Common myeloid progenitor, CD34-positive (primary cell): ENCODE measurements around the gene AHNAK2.
A peak's percentile ranks its signal among the peaks of the same experiment; 100 is the strongest.

Experiments
- CTCF ChIA-PET: fragments of 350-600 bp; sonication (Branson Sonifier 250); formaldehyde crosslinking; loops from one replicate; lab custom pipeline; 2021; ENCODE audit warnings: antibody characterized with exemption; lab: Charles Lee
- POLR2A ChIA-PET: fragments of 350-600 bp; sonication (Branson Sonifier 250); formaldehyde crosslinking; loops from one replicate; lab custom pipeline; 2021; ENCODE audit warnings: antibody characterized with exemption; lab: Charles Lee
- DNase-seq, 3 donors: peaks; one replicate each; pipeline versions ENCODE4 v3.0.0 to v3.0.0-alpha.2; 2013
- H3K27ac ChIP-seq, 2 experiments: 1 replicate in 1 of 2; 2 replicates in 1 of 2; pipeline ENCODE4 v1.7.0; 2013; ENCODE audit warnings: inconsistent platforms in 2 of 2, low read length in 2 of 2, mild to moderate bottlenecking in 2 of 2, low read depth in 1 of 2, moderate library complexity in 1 of 2; ENCODE audit not compliant: severe bottlenecking in 2 of 2, insufficient read depth in 1 of 2, poor library complexity in 1 of 2
- H3K27me3 ChIP-seq, 5 experiments: replicated peaks in 2 of 5; 1 replicate in 3 of 5; 2 replicates in 2 of 5; pipeline versions ENCODE4 v1.6.1 to v1.7.0; 2013; ENCODE audit warnings: low read length in 4 of 5, mild to moderate bottlenecking in 2 of 5, moderate library complexity in 2 of 5, inconsistent platforms in 1 of 5; ENCODE audit not compliant: insufficient read depth in 5 of 5, control insufficient read depth in 4 of 5
- H3K36me3 ChIP-seq, 4 experiments: 1 replicate in 2 of 4; 2 replicates in 2 of 4; pipeline versions ENCODE4 v1.6.1 to v1.7.0; 2013; ENCODE audit warnings: low read length in 3 of 4, control low read depth in 1 of 4, mild to moderate bottlenecking in 1 of 4; ENCODE audit not compliant: control insufficient read depth in 4 of 4, insufficient read depth in 4 of 4
- H3K4me1 ChIP-seq, 4 experiments: 1 replicate in 3 of 4; 2 replicates in 1 of 4; pipeline versions ENCODE4 v1.6.1 to v1.7.1; 2013; ENCODE audit warnings: low read length in 3 of 4, mild to moderate bottlenecking in 3 of 4, control low read depth in 1 of 4, inconsistent platforms in 1 of 4, moderate library complexity in 1 of 4; ENCODE audit not compliant: control insufficient read depth in 4 of 4, insufficient read depth in 4 of 4; ENCODE audit errors: control extremely low read depth in 1 of 4
- H3K4me3 ChIP-seq, 7 experiments: 1 replicate in 4 of 7; 2 replicates in 3 of 7; pipeline versions ENCODE4 v1.5.1 to v1.7.0; 2013; ENCODE audit warnings: mild to moderate bottlenecking in 7 of 7, low read length in 6 of 7, moderate library complexity in 6 of 7, inconsistent platforms in 2 of 7, low read depth in 2 of 7, control low read depth in 1 of 7; ENCODE audit not compliant: insufficient read depth in 4 of 7, control insufficient read depth in 1 of 7; ENCODE audit errors: extremely low read depth in 1 of 7
- H3K9me3 ChIP-seq, 5 experiments: 1 replicate in 4 of 5; 2 replicates in 1 of 5; pipeline versions ENCODE4 v1.6.1 to v1.7.1; 2013; ENCODE audit warnings: low read length in 4 of 5, mild to moderate bottlenecking in 2 of 5, inconsistent platforms in 1 of 5, low read depth in 1 of 5, moderate library complexity in 1 of 5; ENCODE audit not compliant: control insufficient read depth in 4 of 5, insufficient read depth in 2 of 5; ENCODE audit errors: control extremely low read depth in 1 of 5
- WGBS: methylation state at CpG from one replicate; pipeline ENCODE4 v1.1.5; 2013; ENCODE audit not compliant: insufficient coverage; 5-methylcytosine and 5-hydroxymethylcytosine counted together

AHNAK2 gene

DNA sequence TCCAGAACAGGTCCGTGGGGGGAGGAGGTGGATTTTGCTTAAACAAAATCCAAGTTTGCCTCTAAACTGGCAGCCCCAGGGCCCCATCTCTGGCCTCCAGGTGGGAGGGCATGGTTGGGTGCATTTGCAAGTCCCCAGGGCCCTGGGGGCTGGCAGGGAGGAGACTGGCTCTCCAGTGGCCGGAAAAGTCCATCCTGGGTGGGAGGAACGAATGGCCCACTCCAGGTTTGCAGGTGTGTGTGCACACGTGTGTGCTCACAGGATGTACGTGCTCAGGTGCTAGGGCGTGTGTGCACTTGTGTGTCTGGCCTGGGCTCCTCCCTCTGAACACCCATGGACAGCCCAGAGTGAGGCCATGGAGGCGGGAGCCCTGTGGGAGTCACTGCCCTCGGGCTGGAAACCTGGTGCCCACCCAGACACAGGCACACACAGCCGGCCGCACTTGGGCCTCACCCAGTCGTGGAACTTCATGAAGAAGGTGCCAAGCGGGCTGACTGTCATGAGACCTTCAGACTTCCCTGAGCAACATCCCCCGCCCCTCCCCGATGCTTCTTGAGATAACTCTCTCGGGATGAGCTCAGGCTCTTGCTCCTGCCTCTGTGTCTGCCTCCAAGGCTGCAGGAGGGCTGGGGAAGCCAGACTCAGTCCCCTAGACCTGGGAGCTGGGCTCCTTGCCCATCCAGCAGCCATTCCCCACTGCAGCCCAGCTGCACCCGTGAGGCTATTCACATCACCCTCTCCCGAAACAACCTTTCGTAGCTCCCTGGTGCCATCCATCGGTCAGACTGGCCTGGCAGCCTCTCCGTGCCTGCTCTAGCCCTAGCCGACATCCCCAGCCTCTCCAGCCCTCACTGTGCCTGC lies 9.4 kb downstream of the AHNAK2 start:
- ChIA-PET CTCF (interaction anchor here (0.9 to 1.9 kb wide), 4 partner anchors 11 to 78 kb away, joined by 3 to 4 read pairs (median 4); no protein-coding TSS in a partner anchor), POLR2A (no interaction called here)
- Histone ChIP-seq H3K36me3 (no peaks in the 10 kb centered on the region), H3K4me3 (no peak overlapping the region), H3K27me3 (peaks cover 0 to 21% (median 6%) of the 10 kb centered on the region in 5 experiments), H3K9me3 (no peaks in the 10 kb centered on the region), H3K27ac (no peak overlapping the region), H3K4me1 (peaks cover 0 to 15% (median 12%) of the 10 kb centered on the region in 4 experiments)
- WGBS: 90% methylated on average over 18 of the region's 21 CpGs
- no peak for DNase-seq

- CTCF ChIA-PET: interaction anchor here (0.9 to 6.3 kb wide), 4 partner anchors 7 to 78 kb away, joined by 3 to 44 read pairs (median 4); no protein-coding TSS in a partner anchor
- H3K27me3 ChIP-seq: peaks cover 0 to 21% (median 6%) of the 10 kb centered on the region in 5 experiments
These were observed 10.0 kb downstream of the AHNAK2 start for GRCh38 chr14:104968153-104968527.

GRCh38 chr14:104967386-104968152 lies 10.6 kb downstream of the AHNAK2 start:
- 3% methylated on average over 21 of the region's 36 CpGs for WGBS
- Histone ChIP-seq H3K36me3 (no peaks in the 10 kb centered on the region), H3K27me3 (peaks cover 0 to 21% (median 6%) of the 10 kb centered on the region in 5 experiments), H3K4me3 (peak overlapping the region in 6 of 7 experiments; percentile 5 to 67 (median 24)), H3K9me3 (no peaks in the 10 kb centered on the region), H3K27ac (no peak overlapping the region), H3K4me1 (peaks cover 0 to 15% (median 12%) of the 10 kb centered on the region in 4 experiments)
- DNase-seq: peak in 2 of 3 donors; percentile 26 to 36
- ChIA-PET POLR2A (interaction anchor here (0.6 kb wide), 1 partner anchor 39 kb away, joined by 3 read pairs; no protein-coding TSS in a partner anchor), CTCF (interaction anchor here (1.9 to 6.3 kb wide), 2 partner anchors 7 to 79 kb away, joined by 4 to 44 read pairs; no protein-coding TSS in a partner anchor)

More at GRCh38 chr14:104968153-104968527, 10.0 kb downstream of the AHNAK2 start:
- peak in 1 of 3 donors; percentile 12 for DNase-seq
- Histone ChIP-seq H3K36me3 (no peaks in the 10 kb centered on the region), H3K4me1 (peaks cover 0 to 15% (median 12%) of the 10 kb centered on the region in 4 experiments), H3K9me3 (no peaks in the 10 kb centered on the region), H3K4me3 (peak overlapping the region in 3 of 7 experiments; percentile 5 to 67 (median 60)), H3K27ac (no peak overlapping the region)
- 21% methylated on average over 10 of the region's 12 CpGs for WGBS
- POLR2A ChIA-PET: interaction anchor here (0.6 kb wide), 1 partner anchor 38 kb away, joined by 3 read pairs; no protein-coding TSS in a partner anchor

GRCh38 chr14:104966981-104967385 lies 11.2 kb downstream of the AHNAK2 start:
- H3K36me3 ChIP-seq: no peaks in the 10 kb centered on the region
- no peak overlapping the region for H3K27ac ChIP-seq
- ChIA-PET CTCF (interaction anchor here (1.9 to 6.3 kb wide), 2 partner anchors 8 to 79 kb away, joined by 4 to 44 read pairs; no protein-coding TSS in a partner anchor), POLR2A (no interaction called here)
- no peak overlapping the region for H3K4me3 ChIP-seq
- DNase-seq: no peak
- peaks cover 0 to 15% (median 12%) of the 10 kb centered on the region in 4 experiments for H3K4me1 ChIP-seq
- H3K27me3 ChIP-seq: peaks cover 0 to 21% (median 6%) of the 10 kb centered on the region in 5 experiments
- WGBS: 81% methylated on average over 5 of the region's 8 CpGs
- H3K9me3 ChIP-seq: no peaks in the 10 kb centered on the region

DNA sequence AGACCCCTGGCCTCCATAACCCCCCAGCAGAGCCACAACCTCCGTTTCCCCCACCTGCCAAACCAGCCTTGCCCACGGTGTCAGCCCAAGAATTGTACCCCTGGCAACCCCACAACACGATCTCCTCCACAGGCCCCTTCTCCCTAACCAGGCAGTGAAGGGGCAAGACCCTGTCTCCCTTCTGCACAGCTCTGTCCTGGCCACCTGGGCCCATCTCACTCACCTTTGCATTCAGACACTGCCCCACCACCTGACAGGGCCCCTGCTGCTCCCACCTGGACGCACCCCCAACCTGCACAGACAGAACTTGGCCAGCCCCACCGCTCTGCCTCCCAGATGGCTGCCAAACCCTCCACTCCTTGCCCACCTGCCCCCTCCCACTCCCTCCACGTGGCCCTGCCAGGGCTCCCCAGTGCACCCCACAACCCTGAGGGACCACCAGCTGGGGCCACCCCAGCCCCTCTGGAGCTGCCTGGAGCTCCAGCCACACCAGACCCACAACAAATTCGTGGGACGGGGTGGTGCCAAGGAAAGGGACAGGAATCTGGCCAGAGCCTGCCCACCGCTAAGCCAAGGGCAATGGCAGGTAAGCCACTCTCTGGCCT lies 11.8 kb downstream of the AHNAK2 start:
- Histone ChIP-seq H3K27me3 (peaks cover 0 to 21% (median 6%) of the 10 kb centered on the region in 5 experiments), H3K4me1 (peaks cover 0 to 15% (median 12%) of the 10 kb centered on the region in 4 experiments), H3K4me3 (no peak overlapping the region), H3K27ac (no peak overlapping the region), H3K9me3 (no peaks in the 10 kb centered on the region), H3K36me3 (no peaks in the 10 kb centered on the region)
- ChIA-PET CTCF (interaction anchor here (1.9 to 6.3 kb wide), 2 partner anchors 9 to 80 kb away, joined by 4 to 44 read pairs; no protein-coding TSS in a partner anchor), POLR2A (no interaction called here)
- no peak for DNase-seq
- WGBS: 91% methylated on average over 7 of the region's 9 CpGs

DNA sequence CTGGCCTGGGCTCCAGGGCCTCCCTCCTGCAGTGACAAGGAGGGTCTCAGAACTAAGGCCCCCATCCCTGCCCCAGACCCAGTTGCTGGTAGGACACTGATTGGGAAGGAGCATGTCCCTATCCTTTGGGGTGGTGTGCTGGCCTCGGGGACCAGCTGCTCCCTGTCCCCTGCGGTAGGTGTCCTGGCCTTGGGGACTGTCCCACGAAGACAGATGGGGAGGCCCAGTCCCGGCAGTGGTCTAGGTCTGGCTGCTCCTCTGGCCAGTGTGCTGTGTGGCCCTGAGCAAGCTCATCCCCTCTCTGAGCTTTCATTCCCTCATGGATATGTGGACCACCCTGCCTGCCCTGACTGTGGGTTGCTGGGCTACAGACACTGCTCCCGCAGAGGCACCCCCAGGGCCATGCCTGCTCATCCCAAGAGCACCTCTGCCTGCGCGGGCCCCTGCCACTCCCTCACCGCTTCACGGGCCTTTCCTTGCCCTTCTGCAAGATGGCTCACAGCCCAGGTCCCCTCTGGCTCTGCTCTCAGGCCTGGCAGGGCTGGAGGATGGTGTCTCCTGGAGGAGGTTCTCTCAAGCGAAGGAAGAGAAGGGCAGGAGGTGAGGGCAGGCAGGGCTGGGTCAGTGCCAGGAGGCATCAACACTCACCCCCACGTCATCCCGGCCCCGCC lies 12.5 kb downstream of the AHNAK2 start:
- POLR2A ChIA-PET: no interaction called here
- WGBS: 100% methylated on average over 9 of the region's 13 CpGs
- Histone ChIP-seq H3K4me1 (peaks cover 0 to 15% (median 12%) of the 10 kb centered on the region in 4 experiments), H3K27me3 (peaks cover 0 to 21% (median 6%) of the 10 kb centered on the region in 5 experiments), H3K9me3 (no peaks in the 10 kb centered on the region), H3K4me3 (no peak overlapping the region), H3K36me3 (no peaks in the 10 kb centered on the region), H3K27ac (no peak overlapping the region)
- CTCF ChIA-PET: interaction anchor here (6.3 kb wide), 1 partner anchor 9 kb away, joined by 44 read pairs; no protein-coding TSS in a partner anchor
- no peak for DNase-seq
